CD4-positive, alpha-beta T cell treated with Interleukin-17A for 4 hours (primary cell): Measurements from ENCODE around the gene FAM186B.

ENCODE experiments used
- DNase-seq: peaks from one replicate; pipeline ENCODE4 v3.0.0-alpha.2; 2020; ENCODE audit warnings: mixed read lengths

FAM186B gene

DNA sequence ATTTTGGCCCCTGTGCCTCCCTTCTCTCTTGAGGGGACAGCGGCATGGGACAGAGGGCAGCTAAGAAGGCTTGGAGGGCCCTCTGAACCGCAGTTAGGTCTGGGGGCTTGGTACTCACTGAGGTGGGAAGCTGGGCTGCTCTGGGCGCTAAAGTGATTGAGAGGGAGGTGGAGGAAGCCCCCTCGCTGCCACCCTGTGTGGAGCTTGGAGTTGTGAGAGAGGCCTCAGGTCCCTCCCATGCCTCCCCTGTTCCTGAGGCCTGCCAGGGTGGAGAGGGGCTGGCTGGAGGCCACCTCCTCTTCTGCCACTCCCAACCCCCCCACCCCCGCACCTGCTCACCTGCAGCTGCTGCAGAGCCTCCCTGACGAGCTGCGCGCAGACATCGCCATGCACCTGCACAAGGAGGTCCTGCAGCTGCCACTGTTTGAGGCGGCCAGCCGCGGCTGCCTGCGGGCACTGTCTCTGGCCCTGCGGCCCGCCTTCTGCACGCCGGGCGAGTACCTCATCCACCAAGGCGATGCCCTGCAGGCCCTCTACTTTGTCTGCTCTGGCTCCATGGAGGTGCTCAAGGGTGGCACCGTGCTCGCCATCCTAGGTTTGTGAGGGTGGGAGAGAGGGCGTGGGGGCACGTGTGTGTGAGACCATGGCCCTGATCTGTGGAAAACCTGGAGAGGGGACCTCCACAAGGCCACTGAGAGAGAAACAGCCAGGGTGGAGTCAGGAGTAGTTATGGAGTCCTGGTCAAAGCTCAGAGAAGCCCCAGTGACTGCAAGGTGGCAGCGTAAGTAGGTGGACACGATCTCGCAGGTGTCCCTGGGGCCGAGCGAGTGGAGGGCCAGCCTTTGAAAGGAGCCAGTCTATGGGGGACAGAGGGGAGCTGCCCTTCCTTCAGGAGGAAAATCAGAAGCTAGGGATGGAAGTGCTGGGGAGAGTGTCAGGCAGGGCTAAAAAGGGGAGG lies 55.4 kb downstream of the FAM186B start:
- no peak for DNase-seq

DNA sequence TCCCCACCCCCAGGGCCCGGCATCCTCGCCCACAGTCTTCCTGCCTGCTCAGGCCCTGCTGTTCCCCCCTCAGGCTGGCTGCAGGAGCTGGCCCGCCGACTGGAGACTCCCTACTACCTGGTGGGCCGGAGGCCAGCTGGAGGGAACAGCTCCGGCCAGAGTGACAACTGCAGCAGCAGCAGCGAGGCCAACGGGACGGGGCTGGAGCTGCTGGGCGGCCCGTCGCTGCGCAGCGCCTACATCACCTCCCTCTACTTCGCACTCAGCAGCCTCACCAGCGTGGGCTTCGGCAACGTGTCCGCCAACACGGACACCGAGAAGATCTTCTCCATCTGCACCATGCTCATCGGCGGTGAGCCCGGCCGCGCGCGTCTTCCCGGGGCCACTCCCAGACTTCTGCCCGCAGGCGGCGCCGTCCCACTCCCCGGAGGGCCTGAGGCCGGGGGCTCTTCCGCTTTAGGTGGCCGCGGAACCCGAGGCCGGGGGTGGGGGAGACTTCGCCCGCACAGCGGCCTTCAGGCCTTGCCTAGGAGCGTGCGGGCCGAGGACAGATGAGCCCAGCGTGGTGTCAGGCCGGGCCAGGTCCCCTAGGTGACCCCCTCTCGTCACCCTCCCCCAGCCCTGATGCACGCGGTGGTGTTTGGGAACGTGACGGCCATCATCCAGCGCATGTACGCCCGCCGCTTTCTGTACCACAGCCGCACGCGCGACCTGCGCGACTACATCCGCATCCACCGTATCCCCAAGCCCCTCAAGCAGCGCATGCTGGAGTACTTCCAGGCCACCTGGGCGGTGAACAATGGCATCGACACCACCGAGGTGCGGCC lies 56.4 kb downstream of the FAM186B start:
- DNase-seq = peak; percentile 55

DNA sequence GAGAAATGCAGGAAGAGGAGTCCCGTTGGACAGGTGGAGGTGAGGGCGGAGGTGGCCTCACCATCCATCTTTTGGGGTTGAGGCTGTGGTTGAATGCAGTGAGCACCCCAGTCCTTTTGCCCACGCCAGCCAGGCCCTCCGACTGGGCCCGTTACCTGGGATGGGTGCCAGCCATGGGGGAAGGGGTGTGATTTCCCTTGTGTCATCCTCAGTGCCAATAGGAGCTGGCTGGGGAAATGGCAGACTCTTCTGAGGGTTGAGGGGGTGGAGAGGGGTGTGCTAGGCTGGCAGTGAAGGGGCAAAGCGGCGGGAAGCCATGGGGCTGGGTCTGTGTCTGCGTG lies 57.0 kb downstream of the FAM186B start:
- no peak for DNase-seq

DNA sequence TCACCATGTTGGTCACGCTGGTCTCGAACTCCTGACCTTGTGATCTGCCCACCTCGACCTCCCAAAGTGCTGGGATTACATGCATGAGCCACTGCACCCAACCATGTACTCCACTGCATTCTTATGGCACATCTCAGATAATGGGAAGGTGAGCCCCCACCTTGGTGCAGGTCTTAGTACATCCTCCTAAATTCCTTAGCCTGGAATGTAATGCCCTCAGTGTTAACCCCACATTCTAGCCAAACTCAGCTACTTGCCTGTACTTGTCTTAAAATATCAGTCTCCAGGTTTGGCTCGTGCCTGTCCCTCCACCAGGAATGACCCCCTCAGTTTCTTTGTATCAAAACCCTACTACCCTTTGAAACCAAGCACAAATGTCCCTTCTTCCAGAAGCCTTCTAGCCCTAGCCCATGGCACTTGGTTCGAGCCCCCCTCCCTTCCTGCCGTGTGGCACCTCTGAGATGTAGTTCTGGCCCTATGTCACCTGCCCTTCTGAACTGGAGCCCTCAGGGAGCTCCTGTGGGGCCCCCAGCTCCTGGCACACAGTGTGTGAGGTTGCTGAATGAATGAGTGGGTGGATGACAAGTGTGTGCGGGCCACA lies 58.2 kb downstream of the FAM186B start:
- no peak for DNase-seq

DNA sequence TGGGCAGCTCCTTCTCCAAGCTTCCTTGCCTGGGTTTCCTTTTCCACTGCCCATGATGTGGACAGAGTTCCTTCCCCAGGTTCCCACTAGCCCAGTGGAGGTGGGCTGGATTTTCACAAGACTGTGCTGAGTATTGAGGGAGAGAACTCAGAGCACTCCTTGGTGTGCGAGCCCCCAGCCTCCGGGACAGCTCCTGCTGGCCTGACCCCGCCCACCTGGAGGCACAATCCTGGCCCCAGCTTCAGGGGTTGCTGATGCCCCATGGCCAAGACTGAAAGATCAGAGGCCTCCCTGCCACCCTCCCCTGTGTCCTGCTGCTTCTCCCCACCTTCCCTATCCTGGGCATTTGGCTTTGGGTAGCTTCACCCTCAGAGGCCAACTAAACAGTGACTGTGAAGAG lies 59.0 kb downstream of the FAM186B start:
- no peak for DNase-seq

DNA sequence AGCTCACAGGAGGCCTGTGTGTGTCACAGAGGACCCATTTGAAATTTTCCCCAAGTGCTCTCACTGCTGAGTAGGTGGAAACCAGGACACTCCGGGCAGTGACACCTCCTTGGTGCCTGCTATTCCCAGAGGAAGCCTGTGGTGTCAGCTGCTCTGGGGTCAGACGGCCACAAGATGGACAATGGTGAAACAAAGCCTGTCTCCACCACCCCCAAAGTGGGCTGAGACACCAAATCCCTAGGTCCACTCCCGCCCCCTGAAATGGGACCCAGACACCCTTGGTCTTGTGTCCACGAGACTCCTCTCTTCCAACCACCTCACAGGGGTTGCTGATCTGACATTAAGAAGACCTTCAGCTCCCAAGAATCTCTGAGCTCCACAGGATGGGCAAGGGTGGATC lies 59.6 kb downstream of the FAM186B start:
- DNase-seq = no peak

DNA sequence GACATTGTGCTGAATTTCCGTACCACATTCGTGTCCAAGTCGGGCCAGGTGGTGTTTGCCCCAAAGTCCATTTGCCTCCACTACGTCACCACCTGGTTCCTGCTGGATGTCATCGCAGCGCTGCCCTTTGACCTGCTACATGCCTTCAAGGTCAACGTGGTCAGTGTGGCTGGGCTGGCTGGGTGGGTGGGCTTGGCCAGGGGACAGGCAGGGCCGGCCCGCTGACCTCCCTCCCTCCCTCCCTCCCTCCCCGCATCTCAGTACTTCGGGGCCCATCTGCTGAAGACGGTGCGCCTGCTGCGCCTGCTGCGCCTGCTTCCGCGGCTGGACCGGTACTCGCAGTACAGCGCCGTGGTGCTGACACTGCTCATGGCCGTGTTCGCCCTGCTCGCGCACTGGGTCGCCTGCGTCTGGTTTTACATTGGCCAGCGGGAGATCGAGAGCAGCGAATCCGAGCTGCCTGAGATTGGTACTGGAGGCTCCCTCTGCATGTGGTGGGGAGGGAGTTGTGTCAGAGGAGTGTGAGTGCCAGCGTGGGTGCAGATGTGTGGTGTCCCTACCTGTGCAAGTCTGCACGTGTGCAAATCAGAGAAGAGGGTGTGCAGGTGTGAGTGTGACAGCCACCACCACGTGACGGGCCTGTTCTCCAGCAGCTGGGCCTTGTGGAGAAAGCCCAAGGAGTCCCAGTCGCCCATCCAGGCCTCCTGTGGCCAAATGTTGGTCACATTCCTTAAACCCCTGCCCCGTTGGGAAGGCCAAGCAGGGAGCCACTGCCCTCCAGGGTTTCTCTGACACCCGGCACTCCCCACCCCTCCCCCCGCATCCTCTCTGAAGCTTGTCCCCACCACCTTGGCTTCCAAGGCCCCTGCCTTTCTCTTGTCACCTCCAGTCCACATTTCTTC lies 61.3 kb downstream of the FAM186B start:
- DNase-seq = no peak

DNA sequence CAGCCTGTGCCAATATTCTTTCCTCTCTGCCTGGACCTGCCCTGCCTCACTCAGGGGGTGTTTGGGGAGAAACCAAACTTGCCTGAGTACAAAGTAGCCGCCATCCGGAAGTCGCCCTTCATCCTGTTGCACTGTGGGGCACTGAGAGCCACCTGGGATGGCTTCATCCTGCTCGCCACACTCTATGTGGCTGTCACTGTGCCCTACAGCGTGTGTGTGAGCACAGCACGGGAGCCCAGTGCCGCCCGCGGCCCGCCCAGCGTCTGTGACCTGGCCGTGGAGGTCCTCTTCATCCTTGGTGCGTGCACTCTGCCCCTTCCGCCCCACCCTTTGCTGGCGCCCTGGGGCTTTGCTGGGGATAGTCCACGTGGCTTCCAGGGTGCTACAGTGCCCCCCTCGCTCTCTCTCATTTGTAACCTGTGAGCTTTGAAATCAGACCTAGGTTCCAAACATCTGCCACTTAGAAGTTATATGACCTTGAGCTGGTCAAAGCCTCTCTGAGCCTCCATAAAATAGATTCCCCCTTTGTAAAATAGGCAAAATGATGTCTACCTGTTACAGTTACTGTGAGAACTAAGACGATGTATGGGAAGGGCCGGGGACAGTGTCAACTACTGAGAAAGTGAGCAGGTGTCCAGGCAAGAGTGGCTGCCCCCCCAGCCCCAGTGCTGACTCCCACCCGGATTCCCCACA lies 62.1 kb downstream of the FAM186B start:
- peak; percentile 10 for DNase-seq

DNA sequence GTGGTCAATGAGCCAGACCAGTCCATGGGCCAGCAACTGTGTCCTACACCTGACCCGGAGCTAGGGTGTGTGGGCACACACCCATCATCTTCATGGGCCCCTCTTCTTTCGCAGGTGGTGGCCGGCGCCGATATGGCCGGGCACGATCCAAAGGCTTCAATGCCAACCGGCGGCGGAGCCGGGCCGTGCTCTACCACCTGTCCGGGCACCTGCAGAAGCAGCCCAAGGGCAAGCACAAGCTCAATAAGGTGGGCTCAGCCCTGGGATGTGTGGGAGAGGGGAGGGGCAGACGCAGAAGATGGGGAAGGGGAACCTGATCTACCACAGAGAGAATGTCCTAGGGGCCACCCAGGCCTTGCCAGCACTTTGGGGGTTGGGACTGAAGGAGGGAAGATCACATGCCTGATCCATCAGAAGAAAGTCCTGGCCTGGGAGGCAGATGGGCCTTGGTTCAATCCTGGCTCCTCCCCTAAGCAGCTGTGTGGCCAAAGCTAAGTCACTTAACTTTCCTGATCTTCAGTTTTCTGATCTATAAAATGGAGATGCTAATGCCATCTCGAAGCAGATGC lies 62.8 kb downstream of the FAM186B start:
- DNase-seq = no peak

DNA sequence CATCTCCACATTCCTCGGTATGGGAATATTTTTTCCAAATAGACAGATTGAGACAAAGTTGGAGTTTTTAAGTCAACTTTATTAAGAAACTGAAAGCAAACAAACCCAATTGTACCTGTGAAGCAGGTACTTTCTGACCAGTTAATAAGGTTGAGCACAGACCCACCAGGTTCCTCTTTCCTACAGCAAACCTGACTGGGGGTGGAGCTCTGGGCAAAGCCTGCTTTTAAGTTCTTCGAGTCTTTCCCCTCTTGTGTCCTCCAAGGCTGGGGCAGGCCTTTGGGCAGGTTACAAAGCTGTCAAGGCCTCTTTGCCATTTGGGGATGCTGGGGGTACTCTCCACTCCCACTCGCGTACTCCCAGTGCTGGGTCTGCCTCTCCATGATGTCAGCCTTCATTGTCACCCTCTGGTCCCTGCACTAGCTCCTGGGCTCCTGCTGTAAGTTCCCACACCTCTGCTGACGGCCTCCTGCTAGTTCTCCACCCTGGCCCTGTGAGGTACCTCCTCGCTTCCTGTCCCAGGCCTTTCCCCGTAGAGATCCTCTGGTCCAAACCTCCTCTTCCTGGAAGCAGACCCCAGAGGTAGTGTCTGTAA lies 63.4 kb downstream of the FAM186B start:
- no peak for DNase-seq

DNA sequence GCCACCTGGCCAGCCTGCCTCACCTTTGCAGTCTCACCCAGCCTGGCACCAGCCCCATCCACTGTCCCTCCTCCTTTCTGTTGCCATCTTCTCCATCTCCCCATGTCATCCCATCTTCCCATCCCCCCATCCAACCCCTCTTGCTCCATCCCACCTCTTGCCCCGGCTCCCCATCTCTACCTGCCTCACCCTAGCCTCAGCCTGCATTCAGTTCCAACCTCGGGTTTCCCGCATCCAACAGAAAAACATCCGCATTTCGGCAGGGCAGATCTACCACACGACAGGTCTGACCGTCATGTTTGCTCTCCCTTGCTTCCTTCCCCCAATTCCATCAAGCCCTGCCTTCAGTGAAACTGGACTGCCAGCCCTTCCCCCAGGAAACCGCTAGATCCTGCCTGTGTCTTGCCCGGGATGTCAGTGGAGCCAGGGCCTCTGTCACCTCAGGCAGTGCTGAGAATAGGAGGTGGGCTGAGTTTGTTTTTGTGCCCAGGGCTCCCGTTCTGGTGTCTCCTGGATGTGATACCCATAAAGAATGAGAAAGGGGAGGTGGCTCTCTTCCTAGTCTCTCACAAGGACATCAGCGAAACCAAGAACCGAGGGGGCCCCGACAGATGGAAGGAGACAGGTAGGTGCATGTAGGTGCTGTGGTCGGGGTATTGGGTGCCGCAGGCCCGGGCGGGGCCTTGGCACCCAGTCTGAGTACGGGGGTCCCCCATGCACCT lies 64.1 kb downstream of the FAM186B start:
- DNase-seq = no peak

DNA sequence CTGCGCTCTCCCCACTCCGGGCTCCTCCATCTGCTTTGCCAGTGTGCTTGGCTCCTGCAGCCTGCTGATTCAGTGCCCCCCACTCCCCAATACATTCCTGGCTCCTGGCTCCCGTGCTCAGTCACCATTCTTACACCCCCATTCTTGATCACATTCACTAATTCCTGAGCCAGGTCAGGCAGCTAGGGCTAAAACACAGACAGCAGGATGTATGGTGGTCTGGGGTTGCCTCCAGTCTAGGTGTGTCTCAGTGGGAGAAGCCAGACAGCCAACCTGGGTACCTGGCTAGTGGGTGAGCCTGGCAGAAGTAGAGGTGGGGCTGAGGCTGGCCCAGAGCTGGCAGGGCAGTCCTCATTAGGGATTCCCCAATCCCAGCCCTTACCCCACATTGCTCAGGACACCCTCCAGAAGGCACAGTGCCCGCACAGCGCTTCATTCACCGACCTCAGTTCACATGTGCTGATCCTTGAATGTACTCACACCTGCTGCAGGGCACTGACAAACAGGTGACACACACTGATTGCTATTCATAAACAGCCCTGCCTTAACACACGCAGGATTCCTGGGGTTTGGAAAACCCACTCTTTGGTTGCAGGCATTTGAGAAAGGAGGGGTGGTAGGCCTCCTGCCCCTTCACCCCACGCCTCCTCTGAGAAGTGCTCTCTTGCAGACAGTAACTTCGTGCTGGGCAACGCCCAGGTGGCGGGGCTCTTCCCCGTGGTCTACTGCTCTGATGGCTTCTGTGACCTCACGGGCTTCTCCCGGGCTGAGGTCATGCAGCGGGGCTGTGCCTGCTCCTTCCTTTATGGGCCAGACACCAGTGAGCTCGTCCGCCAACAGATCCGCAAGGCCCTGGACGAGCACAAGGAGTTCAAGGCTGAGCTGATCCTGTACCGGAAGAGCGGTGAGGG lies 65.0 kb downstream of the FAM186B start:
- no peak for DNase-seq

DNA sequence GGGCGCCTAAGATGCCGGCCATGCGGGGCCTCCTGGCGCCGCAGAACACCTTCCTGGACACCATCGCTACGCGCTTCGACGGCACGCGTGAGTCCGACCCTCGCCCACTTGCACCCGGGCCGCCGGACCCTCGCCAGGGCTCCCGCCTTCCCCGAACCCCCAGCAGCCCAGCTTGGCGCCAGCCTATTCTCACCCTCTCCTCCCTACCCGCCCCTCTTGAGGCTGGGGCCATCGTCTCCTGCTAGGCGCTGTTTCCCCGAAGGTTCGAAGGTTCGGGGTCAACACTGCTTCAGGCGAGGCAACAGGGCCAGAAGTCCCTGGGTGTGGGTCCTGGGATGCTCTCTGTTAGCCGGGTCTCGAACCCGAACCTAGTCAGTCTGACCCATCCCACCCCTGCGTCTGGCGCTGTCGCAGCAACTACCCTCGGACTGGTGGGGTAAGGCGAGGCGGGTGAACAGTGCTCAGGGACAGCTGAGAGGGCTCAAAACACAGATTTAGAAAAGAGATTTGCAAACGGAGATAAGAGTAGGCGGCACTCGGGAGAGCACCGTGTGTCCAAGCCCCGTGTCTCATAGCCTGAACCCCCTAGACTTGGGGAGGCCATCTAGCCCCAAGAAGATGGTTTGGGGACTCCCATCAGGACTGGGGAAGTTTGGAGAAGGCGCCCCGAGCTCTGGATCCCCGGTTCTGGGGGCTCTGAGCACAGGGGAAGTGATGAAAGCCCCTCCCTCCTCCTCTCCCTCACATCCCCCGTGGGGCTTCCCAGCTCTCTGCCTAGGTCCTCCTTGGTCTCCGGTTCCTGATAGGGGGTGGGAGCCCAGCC lies 65.8 kb downstream of the FAM186B start:
- no peak for DNase-seq

DNA sequence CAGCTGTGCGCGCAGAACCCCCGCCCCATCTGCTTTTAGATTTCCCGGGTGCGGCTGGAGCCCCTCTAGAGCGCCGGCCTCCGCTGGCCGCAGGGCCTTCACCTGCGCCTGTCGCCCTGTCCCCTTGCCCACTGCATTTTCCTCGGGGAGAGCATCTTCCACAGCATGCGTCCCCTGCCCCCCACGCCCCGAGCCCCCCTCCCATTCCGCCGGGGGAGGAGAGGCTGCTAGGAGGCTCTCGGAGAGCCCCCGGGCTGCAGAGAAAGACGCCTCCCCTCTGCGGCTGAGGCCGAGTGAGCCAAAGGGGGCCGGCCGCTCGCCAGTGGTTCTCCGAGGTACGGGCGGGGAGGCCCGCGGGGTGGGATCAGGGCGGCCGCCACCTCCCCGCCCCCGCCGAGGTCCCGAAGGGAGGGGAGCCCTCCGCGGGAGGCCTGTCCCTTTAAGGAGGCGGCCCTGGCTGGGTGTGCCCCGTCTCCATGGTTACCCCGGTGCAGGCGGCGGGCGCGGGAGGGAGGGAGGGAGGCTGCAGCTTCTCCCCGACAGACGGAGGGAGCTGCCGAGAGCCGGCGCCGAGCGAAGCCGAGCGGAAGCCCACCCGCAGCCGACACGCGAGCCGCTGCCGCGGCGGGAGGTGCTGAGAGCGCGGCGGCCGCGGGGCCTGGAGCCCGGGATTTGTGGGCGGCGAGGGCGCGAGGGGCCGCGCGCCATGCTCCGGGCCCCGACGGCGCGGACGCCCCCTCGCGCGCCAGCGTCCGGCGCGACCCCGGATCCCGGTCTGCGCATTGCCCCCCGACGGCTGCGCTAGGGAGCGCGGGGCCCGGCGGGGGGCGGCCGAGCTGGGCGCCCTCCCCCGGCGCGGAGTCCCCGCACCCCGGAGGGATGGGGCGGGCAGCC lies 66.7 kb downstream of the FAM186B start, which contains the start of gene KCNH3:
TSS of gene KCNH3 (plus strand) at position 521 of the 894 bp plus-strand sequence. CDS start 387 bp downstream, outside the sequence.
- DNase-seq = peak; percentile 93

DNA sequence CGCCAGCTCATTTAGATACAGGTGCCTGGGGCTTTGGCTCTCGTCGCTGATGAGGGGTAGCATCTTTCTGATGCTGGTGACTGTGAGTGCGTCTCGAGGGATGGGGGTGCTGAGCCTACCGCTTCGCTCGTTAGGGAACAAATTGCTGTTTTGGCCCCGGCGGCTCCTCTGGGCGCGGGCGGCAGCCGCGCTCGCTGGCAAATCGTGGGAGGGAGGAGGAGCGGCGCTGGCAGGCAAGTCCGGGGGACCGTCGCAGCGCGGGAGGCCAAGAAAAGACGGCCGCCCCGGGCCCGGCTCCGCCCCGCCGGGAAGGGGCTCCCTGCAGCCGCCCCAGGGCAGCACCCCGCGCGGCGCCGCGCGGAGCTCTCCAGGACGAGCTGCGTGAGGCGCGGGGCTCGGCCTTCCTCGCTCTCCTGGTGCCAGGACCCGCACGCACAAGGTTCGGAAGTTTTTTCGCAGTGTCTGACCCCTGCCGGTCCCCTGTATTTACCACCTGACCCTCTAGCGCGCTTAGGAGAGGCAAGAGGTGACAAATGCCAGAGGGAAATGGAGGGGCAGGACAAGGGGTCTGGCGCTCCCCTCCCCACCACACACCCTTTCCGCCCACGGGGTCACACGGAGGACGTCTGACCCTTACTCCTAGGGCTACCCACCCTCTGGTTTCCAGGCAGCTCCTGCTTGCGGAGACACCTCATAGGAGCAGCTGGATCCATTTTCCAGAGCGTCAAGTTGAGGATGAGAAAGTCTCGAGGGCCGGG lies 67.5 kb downstream of the FAM186B start:
- DNase-seq = peak; percentile 50
